H9 (cell line): ENCODE measurements around the gene RBM27. TPM values are rescaled to one million over a fixed set of nuclear protein-coding genes. Genes with fewer than 3 reads are reported as not detected.

Experiments used
- DNase-seq: peaks from one replicate; pipeline ENCODE4 v3.0.0-alpha.2; 2017
- H2AFZ ChIP-seq: one replicate; pipeline ENCODE4 v1.6.1; 2013; ENCODE audit warnings: mild to moderate bottlenecking, low read length, control low read depth, moderate library complexity
- H2AK5ac ChIP-seq: 2 replicates; pipeline ENCODE4 v1.6.1; 2013; ENCODE audit warnings: low read length, control low read depth, mixed read lengths; ENCODE audit not compliant: insufficient read length
- H2BK120ac ChIP-seq: one replicate; pipeline ENCODE4 v1.6.1; 2013; ENCODE audit warnings: low read depth, mild to moderate bottlenecking, low read length, control low read depth, inconsistent platforms; ENCODE audit not compliant: poor library complexity, severe bottlenecking
- H2BK12ac ChIP-seq: 2 replicates; pipeline ENCODE4 v1.6.1; 2013; ENCODE audit warnings: low read length, control low read depth, mixed read lengths, low read depth; ENCODE audit not compliant: insufficient read length
- H2BK15ac ChIP-seq: 2 replicates; pipeline ENCODE4 v1.6.1; 2013; ENCODE audit warnings: low read depth, low read length, control low read depth
- H2BK20ac ChIP-seq: one replicate; pipeline ENCODE4 v1.6.1; 2013; ENCODE audit warnings: low read depth, mild to moderate bottlenecking, low read length, control low read depth, inconsistent platforms; ENCODE audit not compliant: poor library complexity, severe bottlenecking
- H2BK5ac ChIP-seq: 2 replicates; pipeline ENCODE4 v1.6.1; 2013; ENCODE audit warnings: low read length, control low read depth, mixed read lengths; ENCODE audit not compliant: insufficient read length
- H3K14ac ChIP-seq: 2 replicates; pipeline ENCODE4 v1.6.1; 2013; ENCODE audit warnings: low read length, control low read depth; ENCODE audit not compliant: insufficient read depth
- H3K18ac ChIP-seq: 2 replicates; pipeline ENCODE4 v1.6.1; 2013; ENCODE audit warnings: low read depth, mild to moderate bottlenecking, mixed read lengths, low read length, control low read depth; ENCODE audit not compliant: insufficient read length
- H3K23ac ChIP-seq: 2 replicates; pipeline ENCODE4 v1.6.1; 2013; ENCODE audit warnings: low read length, control low read depth, mixed read lengths, low read depth; ENCODE audit not compliant: insufficient read length
- H3K23me2 ChIP-seq: 2 replicates; pipeline ENCODE4 v1.6.1; 2013; ENCODE audit warnings: low read depth, mild to moderate bottlenecking, mixed read lengths, low read length, control low read depth; ENCODE audit not compliant: insufficient read length, poor library complexity, severe bottlenecking
- H3K27ac ChIP-seq: 2 replicates; pipeline ENCODE4 v1.5.1; 2013; ENCODE audit warnings: low read length, control low read depth, mixed read lengths, low read depth; ENCODE audit not compliant: insufficient read length
- H3K27me3 ChIP-seq: 2 replicates; pipeline ENCODE4 v1.6.1; 2013; ENCODE audit warnings: low read length, control low read depth, inconsistent platforms; ENCODE audit not compliant: insufficient read depth
- H3K4ac ChIP-seq: 2 replicates; pipeline ENCODE4 v1.6.1; 2013; ENCODE audit warnings: low read depth, mild to moderate bottlenecking, control low read depth, inconsistent platforms, low read length, moderate library complexity
- H3K4me1 ChIP-seq: 2 replicates; pipeline ENCODE4 v1.6.1; 2013; ENCODE audit warnings: low read length, control low read depth, inconsistent platforms; ENCODE audit not compliant: insufficient read depth
- H3K4me2 ChIP-seq: 2 replicates; pipeline ENCODE4 v1.6.1; 2013; ENCODE audit warnings: low read length, control low read depth, mixed read lengths; ENCODE audit not compliant: insufficient read length, insufficient read depth
- H3K56ac ChIP-seq: 2 replicates; pipeline ENCODE4 v1.6.1; 2013; ENCODE audit warnings: low read depth, mild to moderate bottlenecking, mixed read lengths, low read length, control low read depth; ENCODE audit not compliant: insufficient read length
- H3K79me1 ChIP-seq: 2 replicates; pipeline ENCODE4 v1.6.1; 2013; ENCODE audit warnings: low read depth, mild to moderate bottlenecking, moderate library complexity, low read length, control low read depth, inconsistent platforms; ENCODE audit not compliant: insufficient read depth, poor library complexity, severe bottlenecking
- H3K79me2 ChIP-seq: 2 replicates; pipeline ENCODE4 v1.6.1; 2013; ENCODE audit warnings: low read length, control low read depth, inconsistent platforms; ENCODE audit not compliant: insufficient read depth
- H3K9ac ChIP-seq: 2 replicates; pipeline ENCODE4 v1.6.1; 2013; ENCODE audit warnings: low read length, control low read depth, mixed read lengths; ENCODE audit not compliant: insufficient read length; ENCODE audit errors: extremely low read depth
- H3K9me3 ChIP-seq: one replicate; pipeline ENCODE4 v1.6.1; 2013; ENCODE audit warnings: low read depth, low read length, inconsistent platforms; ENCODE audit not compliant: control insufficient read depth
- H3T11ph ChIP-seq: one replicate; pipeline ENCODE4 v1.6.1; 2013; ENCODE audit warnings: mild to moderate bottlenecking, low read length, control low read depth, inconsistent platforms
- H4K20me1 ChIP-seq: one replicate; pipeline ENCODE4 v1.6.1; 2013; ENCODE audit not compliant: control insufficient read depth, insufficient read length, insufficient read depth
- H4K5ac ChIP-seq: 2 replicates; pipeline ENCODE4 v1.6.1; 2013; ENCODE audit warnings: low read depth, mild to moderate bottlenecking, mixed read lengths, low read length, control low read depth; ENCODE audit not compliant: insufficient read length
- H4K8ac ChIP-seq: replicated peaks from 2 replicates; pipeline ENCODE4 v1.6.1; 2013; ENCODE audit warnings: low read length, control low read depth, mixed read lengths, low read depth; ENCODE audit not compliant: insufficient read length
- H4K91ac ChIP-seq: 2 replicates; pipeline ENCODE4 v1.6.1; 2013; ENCODE audit warnings: low read depth, mild to moderate bottlenecking, moderate library complexity, mixed read lengths, low read length, control low read depth; ENCODE audit not compliant: insufficient read length
- H3K27ac Mint-ChIP-seq, 3 experiments: 2 replicates in 2 of 3; 3 replicates in 1 of 3; pipeline ENCODE4 v1.8.0; 2020 to 2021; ENCODE audit warnings: mixed read lengths in 3 of 3, mild to moderate bottlenecking in 1 of 3, moderate library complexity in 1 of 3
- H3K27me3 Mint-ChIP-seq: 2 replicates; pipeline ENCODE4 v1.8.0; 2021; ENCODE audit warnings: low read depth, mild to moderate bottlenecking, moderate library complexity, mixed read lengths
- H3K36me3 Mint-ChIP-seq, 3 experiments: 2 replicates in 2 of 3; 3 replicates in 1 of 3; pipeline ENCODE4 v1.8.0; 2020 to 2021; ENCODE audit warnings: low read depth in 3 of 3, mixed read lengths in 3 of 3; ENCODE audit not compliant: insufficient read depth in 1 of 3
- H3K4me1 Mint-ChIP-seq, 2 experiments: 2 replicates each; pipeline ENCODE4 v1.8.0; 2020; ENCODE audit warnings: mixed read lengths in 2 of 2
- H3K4me3 Mint-ChIP-seq, 2 experiments: 2 replicates in 1 of 2; 3 replicates in 1 of 2; pipeline ENCODE4 v1.8.0; 2020 to 2021; ENCODE audit warnings: mild to moderate bottlenecking in 2 of 2, mixed read lengths in 2 of 2, moderate library complexity in 1 of 2
- H3K9me3 Mint-ChIP-seq, 2 experiments: 2 replicates in 1 of 2; 3 replicates in 1 of 2; pipeline ENCODE4 v1.8.0; 2020; ENCODE audit warnings: mild to moderate bottlenecking in 2 of 2, mixed read lengths in 2 of 2, moderate library complexity in 1 of 2
- CTCF ChIP-seq: fragments of 200-600 bp; sonication (generic); conservative IDR thresholded peaks from 3 replicates; pipeline ENCODE4 v1.8.0; 2021; ENCODE audit warnings: antibody characterized with exemption, mild to moderate bottlenecking
- WGBS: extraction: QIAGEN DNeasy Blood & Tissue Kit; methylation state at CpG from one replicate; pipeline ENCODE4 v1.1.7; 2013; ENCODE audit warnings: missing lambda C conversion rate, low lambda C conversion rate, mixed read lengths; ENCODE audit not compliant: insufficient read length; ENCODE audit errors: extremely low coverage; 5-methylcytosine and 5-hydroxymethylcytosine counted together
- total RNA-seq: library from RNA; stranded (reverse); gene quantifications from 2 replicates; pipeline ENCODE4 v1.2.1, GENCODE V29; 2021

RBM27 gene
- total RNA-seq, 1 experiment from 2014 or later: 33.8 TPM

GRCh38 chr5:146221234-146221633 is 17.8 kb downstream of the RBM27 start:
- H3K23ac ChIP-seq: no peak overlapping the region
- no peak overlapping the region for H3K4ac ChIP-seq
- no peaks in the 10 kb centered on the region for H3K23me2 ChIP-seq
- H3K4me1 Mint-ChIP-seq: no peaks in the 10 kb centered on the region
- H4K91ac ChIP-seq: no peak overlapping the region
- no peaks in the 10 kb centered on the region for H3K9me3 ChIP-seq
- no peak overlapping the region for H2BK15ac ChIP-seq
- TF ChIP-seq CTCF: no peak
- no peak overlapping the region for H4K5ac ChIP-seq
- H3K9ac ChIP-seq: no peak overlapping the region
- H3T11ph ChIP-seq: no peak overlapping the region
- H3K27ac Mint-ChIP-seq: no peak overlapping the region
- H3K14ac ChIP-seq: no peak overlapping the region
- no peaks in the 10 kb centered on the region for H3K27me3 ChIP-seq
- peaks cover 2% of the 10 kb centered on the region; the same call in 1 of the 2 replicates for H3K79me2 ChIP-seq
- H2AK5ac ChIP-seq: no peak overlapping the region
- no peak for DNase-seq
- H3K9me3 Mint-ChIP-seq: no peaks in the 10 kb centered on the region
- no peak overlapping the region for H2AFZ ChIP-seq
- H3K4me1 ChIP-seq: no peaks in the 10 kb centered on the region
- H2BK12ac ChIP-seq: no peak overlapping the region
- no peak overlapping the region for H4K8ac ChIP-seq
- H2BK20ac ChIP-seq: no peak overlapping the region
- H3K18ac ChIP-seq: no peak overlapping the region
- H2BK5ac ChIP-seq: no peak overlapping the region
- no peak overlapping the region for H3K56ac ChIP-seq
- H3K4me3 Mint-ChIP-seq: no peak overlapping the region
- H3K27me3 Mint-ChIP-seq: no peaks in the 10 kb centered on the region
- H3K79me1 ChIP-seq: peaks cover 2% of the 10 kb centered on the region
- H3K36me3 Mint-ChIP-seq: peaks cover 9 to 43% (median 36%) of the 10 kb centered on the region in 3 experiments; a peak in 6 of 7 replicates
- H3K4me2 ChIP-seq: no peak overlapping the region
- no peak overlapping the region for H3K27ac ChIP-seq
- no CpG with 5 or more reads among the region's 3 CpGs for WGBS
- no peak overlapping the region for H2BK120ac ChIP-seq
- no peaks in the 10 kb centered on the region for H4K20me1 ChIP-seq
